ENCODE measurements around the gene ASAP3.

DNA sequence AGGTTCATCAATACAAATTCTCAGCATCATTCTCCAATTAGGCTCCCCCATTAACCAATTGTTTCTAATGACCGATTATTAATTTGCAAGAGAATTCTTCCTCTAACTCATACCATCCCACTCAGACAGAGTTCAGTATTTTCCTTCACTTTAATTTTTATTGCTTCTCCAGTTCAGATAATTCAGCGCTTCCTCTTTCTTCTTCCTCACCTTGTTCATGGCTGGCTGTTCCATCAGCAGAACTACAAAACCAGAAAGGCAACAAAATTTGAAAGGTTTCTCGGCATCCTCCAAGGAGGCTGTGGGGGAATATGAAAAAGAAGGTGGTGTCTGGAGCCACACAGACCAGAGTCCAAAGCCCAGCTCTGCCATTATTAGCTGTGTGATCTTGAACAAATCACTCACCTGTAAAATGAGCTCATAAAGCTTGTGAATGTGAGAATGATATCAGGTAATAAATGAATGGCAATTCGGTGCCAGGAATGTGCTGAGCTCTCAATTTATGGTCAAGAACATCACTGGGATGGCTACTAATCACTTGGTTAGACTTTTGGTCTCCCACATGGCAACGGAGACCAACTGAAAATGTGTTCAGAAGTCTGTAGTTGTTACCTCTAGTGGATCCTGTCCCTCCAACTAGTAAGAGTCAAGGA is 102.6 kb downstream of the ASAP3 start:
- TF ChIP-seq CTCF (conservative IDR thresholded peaks at IDR 0.05) = no peak
- no peak for TF ChIP-seq ZFX (IDR thresholded peaks at IDR 0.05)
